IPS-18c (cell line): ENCODE results near the gene EHMT1.

Source experiments
- H3K4me3 ChIP-seq: 2 replicates; pipeline ENCODE4 v1.7.0; 2013; ENCODE audit warnings: low read depth, mild to moderate bottlenecking, low read length, moderate library complexity; ENCODE audit not compliant: insufficient read depth
- H3K9me3 ChIP-seq: one replicate; pipeline ENCODE4 v1.6.1; 2013; ENCODE audit warnings: mild to moderate bottlenecking, low read length, moderate library complexity; ENCODE audit not compliant: control insufficient read depth, insufficient read depth

EHMT1 gene

DNA sequence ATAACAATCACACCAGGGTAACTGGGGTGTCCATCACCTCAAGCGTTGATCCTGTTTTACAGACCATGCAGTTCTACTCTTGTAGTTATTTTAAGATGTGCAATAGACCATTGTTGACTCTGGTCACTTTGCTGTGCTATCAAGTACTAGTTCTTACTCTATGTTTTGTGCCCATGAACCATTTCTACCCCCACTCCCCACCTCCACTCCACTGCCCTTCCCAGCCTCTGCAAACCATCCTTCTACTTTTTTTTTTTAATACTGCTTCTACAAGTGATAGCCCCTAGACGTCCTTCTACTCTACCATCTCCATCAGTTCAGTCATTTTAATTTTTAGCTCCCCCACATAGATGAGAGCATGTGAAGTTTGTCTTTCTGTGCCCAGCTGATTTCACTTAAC is 38.8 kb downstream of the EHMT1 start:
- no peaks in the 10 kb centered on the region for H3K9me3 ChIP-seq
- no peak overlapping the region for H3K4me3 ChIP-seq

DNA sequence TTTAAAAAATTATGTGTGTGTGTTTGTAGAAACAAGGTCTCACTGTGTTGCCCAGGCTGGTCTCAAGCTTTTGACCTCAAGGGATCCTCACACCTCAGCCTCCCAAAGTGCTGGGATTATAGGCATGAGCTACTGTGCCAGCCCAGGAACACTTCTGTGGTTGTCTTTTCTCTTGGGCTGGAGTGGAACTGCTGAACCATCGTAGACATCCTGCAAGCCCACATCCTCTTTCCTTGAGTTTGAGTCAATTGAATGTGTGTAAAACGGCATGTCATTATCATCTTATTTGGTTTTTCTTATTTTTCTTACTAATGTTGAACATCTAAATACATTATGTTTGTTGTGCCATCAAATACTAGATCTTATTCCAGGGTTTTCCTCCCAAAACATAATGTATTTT is 40.0 kb downstream of the EHMT1 start:
- Histone ChIP-seq H3K9me3 (no peaks in the 10 kb centered on the region), H3K4me3 (no peak overlapping the region)

DNA sequence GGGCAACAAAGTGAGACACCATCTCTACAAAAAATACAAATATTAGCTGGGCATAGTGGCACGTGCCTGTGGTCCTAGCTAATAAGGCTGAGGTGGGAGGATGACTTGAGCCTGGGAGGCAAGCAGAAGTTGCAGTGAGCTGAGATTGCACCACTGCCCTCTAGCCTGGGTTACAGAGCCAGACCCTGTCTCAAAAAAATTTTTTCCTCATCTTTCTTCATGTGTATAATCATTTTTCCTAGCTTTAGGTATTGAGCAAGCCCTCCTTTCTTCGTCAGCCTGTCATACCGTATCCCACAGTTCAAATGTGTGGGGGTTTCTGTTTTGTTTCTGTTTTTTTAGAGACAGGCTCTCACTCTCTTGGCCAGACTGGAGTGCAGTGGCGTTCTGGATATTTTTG is 41.3 kb downstream of the EHMT1 start:
- H3K9me3 ChIP-seq, result no peaks in the 10 kb centered on the region

GRCh38 chr9:137663584-137663983 is 44.8 kb downstream of the EHMT1 start:
- Histone ChIP-seq H3K9me3 (no peaks in the 10 kb centered on the region), H3K4me3 (no peak overlapping the region)

More for the DNA sequence above, 41.3 kb downstream of the EHMT1 start:
- H3K4me3 ChIP-seq, result no peak overlapping the region

DNA sequence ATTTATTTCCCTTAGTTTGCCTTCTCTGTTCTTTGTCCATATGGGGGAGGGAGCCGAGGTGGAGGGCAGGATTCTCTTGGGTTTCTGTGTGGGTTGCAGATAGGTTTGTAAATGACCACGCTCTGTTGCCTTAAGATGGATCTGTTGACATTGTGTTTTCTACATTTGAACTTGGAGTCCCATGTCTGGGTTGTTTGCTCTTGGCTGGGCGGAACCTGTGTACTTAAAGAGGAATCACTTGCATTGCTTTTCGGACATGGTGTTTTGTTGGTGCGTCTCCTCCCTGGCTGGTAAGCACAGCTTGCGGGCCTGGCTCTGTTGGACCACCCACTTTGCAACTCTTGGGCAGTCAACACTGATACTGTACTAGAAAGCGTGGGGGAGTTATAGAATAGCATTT is 45.9 kb downstream of the EHMT1 start:
- no peak overlapping the region for H3K4me3 ChIP-seq

GRCh38 chr9:137665226-137665625 is 46.4 kb downstream of the EHMT1 start:
- H3K9me3 ChIP-seq, result no peaks in the 10 kb centered on the region
- no peak overlapping the region for H3K4me3 ChIP-seq

More for the DNA sequence above, 45.9 kb downstream of the EHMT1 start:
- H3K9me3 ChIP-seq, result no peaks in the 10 kb centered on the region

GRCh38 chr9:137665697-137666512 is 47.1 kb downstream of the EHMT1 start:
- Histone ChIP-seq H3K4me3 (peak overlapping the region; percentile 5; the same call in 1 of the 2 replicates), H3K9me3 (no peaks in the 10 kb centered on the region)

- Histone ChIP-seq H3K4me3 (no peak overlapping the region), H3K9me3 (no peaks in the 10 kb centered on the region)
These were observed 47.7 kb downstream of the EHMT1 start for GRCh38 chr9:137666513-137666822.

DNA sequence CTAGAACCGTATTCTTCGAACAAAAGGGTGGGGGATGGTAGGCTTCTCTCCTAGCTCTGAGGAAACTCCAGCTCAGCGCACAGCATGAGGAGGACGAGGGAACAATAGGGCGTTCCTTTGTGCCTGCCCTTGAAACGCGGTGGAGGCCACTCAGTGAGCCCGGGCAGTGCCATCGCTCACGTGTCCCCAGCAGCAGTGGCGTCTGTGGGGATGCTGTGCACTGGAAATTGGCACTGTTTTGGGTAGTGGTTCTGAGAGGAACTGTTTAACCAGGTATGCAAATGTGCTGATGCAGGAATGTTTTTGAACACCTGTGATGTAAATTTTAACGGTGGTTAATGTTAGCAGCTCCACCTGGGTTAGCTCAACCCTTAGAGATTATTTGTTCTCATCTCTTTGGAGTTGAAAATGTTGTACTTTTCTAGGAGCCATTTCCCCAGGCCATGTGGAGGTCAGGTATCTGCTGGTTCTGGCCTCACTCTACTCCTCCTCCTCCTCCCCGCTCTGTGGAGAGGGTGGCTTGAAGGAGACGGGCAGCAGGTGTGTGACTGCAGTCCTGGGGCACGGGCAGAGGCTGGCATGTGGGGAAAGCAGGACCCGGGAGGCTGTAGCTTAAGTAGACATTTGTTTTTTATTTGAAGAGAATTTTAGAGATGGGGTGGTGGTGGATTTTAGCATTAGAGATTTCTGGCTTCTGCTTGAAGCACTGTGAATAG is 48.3 kb downstream of the EHMT1 start:
- no peak overlapping the region; the same call in 1 of the 2 replicates for H3K4me3 ChIP-seq

GRCh38 chr9:137668203-137668602 is 49.4 kb downstream of the EHMT1 start:
- Histone ChIP-seq H3K9me3 (no peaks in the 10 kb centered on the region), H3K4me3 (no peak overlapping the region)

More for the DNA sequence above, 48.3 kb downstream of the EHMT1 start:
- H3K9me3 ChIP-seq, result no peaks in the 10 kb centered on the region

DNA sequence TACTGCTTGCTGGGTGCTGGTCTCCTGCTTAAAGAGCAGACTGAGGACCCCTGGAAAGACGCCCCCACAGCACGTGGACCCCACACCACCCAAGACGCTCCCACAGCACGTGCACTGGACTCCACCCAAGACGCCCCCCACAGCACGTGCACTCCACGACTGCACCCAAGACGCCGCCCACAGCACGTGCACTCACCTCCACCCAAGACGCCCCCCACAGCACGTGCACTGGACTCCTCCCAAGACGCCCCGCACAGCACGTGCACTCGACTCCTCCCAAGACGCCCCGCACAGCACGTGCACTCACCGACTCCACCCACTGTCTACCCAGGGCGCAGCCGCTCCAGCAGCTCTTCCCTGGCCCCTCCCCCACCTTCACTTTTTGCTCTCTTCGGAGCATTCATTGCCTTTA is 50.5 kb downstream of the EHMT1 start:
- H3K4me3 ChIP-seq, result no peak overlapping the region
- H3K9me3 ChIP-seq, result no peaks in the 10 kb centered on the region

- H3K4me3 ChIP-seq, result 0 out of 2 replicates have a peak overlapping the region, but pooled peaks have one; percentile 5
- H3K9me3 ChIP-seq, result no peaks in the 10 kb centered on the region
These were observed 51.8 kb downstream of the EHMT1 start for GRCh38 chr9:137670391-137671195.

GRCh38 chr9:137671196-137671538 is 52.4 kb downstream of the EHMT1 start:
- no peak overlapping the region for H3K4me3 ChIP-seq
- H3K9me3 ChIP-seq, result no peaks in the 10 kb centered on the region

GRCh38 chr9:137671721-137672120 is 52.9 kb downstream of the EHMT1 start:
- H3K4me3 ChIP-seq, result no peak overlapping the region
- H3K9me3 ChIP-seq, result no peaks in the 10 kb centered on the region

- H3K4me3 ChIP-seq, result no peak overlapping the region
- H3K9me3 ChIP-seq, result no peaks in the 10 kb centered on the region
These were observed 54.3 kb downstream of the EHMT1 start for GRCh38 chr9:137672907-137673791.

- Histone ChIP-seq H3K4me3 (no peak overlapping the region), H3K9me3 (no peaks in the 10 kb centered on the region)
These were observed 55.1 kb downstream of the EHMT1 start for GRCh38 chr9:137673886-137674285.
